CD4-positive, alpha-beta T cell treated with Interferon alpha-2 for 1 hour (primary cell): ENCODE results near the gene PTPRQ.
"Not testable (repeated sequence)": the region's sequence is repeated elsewhere in the genome, so short reads cannot be mapped to it uniquely, and the experiment has no call there.

Experiments
- DNase-seq, 2 donors: peaks; one replicate each; pipeline ENCODE4 v3.0.0-alpha.2; 2020 to 2022

PTPRQ gene

GRCh38 chr12:80659512-80660063 is 215.6 kb downstream of the PTPRQ start:
- no peak for DNase-seq

DNA sequence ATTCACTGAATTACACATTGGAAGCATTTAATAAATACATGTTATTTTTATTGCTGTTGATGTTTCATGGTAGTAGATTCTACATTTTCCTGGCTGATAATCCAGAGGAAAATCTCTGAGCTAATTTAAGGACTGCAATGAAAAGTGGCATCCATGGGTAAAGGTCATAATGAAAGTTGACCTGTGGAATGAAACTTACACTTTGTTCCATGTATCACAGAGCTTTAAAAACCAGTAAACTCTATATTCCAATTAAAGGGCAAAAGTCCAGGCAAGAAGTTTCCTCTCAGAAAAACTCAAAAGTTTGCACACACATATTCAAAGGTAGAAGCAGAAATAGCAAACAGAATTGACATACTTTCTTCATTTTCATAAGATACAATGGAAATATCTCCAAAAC is 218.6 kb downstream of the PTPRQ start:
- no peak for DNase-seq

DNA sequence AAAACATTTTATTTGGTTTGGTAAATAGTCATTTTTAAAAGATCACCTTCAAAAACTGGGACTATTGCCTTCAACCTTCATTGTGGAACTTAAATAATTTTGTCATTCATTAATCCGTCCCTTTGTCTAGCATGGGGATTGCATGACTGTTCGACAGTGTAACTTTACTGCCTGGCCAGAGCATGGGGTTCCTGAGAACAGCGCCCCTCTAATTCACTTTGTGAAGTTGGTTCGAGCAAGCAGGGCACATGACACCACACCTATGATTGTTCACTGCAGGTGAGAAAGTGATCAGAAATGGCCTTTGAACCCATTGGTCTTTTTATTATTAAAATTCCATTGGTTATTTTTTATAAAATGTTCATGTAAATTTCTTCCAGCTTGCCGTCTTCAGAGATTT is 226.2 kb downstream of the PTPRQ start:
- no peak for DNase-seq

DNA sequence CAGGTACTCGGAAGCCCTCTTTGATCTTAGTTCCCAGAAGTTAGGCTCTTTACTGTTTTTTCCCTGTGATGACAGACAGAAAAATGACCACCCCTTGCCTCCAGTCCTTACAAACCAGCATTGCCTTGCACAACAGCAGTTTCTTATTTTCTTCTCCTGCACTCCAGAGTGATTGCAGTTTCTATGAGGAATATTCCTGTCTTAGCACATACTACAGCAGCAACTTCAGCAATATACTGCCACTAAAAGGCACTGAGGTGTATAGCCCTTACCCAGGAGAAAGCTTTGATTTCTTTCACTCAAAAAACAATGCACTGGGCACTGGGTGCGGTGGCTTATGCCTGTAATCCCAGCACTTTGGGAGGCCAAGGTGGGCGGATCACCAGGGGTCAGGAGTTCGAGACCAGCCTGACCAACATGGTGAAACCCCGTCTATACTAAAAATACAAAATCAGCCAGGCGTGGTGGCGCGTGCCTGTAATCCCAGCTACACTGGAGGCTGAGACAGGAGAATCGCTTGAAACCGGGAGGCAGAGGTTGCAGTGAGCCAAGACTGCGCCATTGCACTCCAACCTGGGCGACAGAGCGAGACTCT is 232.1 kb downstream of the PTPRQ start:
- not testable (repeated sequence) for DNase-seq

DNA sequence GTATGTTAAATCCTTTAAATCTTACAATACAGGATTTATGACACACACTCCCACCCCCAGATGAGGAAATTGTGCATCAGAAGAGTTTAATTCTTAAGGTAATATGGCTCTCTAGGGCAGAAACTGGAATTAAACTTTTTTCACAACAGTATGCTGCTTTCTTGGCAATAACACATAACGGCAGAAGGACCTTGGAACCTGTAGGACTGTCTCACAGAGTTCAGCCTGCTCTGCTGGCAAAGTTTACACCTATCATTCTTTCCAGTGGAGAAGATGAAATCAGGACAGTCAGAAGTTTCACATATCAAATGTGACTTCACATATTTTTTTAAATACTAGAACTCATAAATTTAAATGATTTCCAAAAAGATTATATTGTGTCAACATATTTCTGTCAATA is 232.8 kb downstream of the PTPRQ start:
- DNase-seq: no peak

DNA sequence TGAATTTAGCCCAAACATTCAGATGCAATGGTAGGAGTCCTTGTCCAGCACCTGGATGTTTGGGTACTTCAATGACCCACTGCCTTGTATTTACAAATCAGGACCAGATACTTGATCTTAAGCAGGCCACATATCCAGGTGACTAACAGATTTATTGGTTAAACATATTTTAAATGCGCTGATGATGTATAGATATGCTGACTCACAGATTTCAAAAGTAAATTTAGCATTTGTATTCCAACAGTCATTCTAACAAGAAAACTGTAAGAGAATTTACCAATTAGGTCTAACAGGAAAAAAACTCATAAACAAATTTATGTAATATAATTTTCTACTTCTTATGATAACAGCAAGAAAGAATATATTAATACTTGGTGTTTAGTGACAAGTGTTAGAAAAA is 234.0 kb downstream of the PTPRQ start:
- no peak for DNase-seq

- no peak for DNase-seq
These were observed 235.5 kb downstream of the PTPRQ start for GRCh38 chr12:80679346-80680131.

GRCh38 chr12:80681287-80681686 is 237.3 kb downstream of the PTPRQ start:
- DNase-seq: no peak

GRCh38 chr12:80681786-80682185 is 237.8 kb downstream of the PTPRQ start:
- DNase-seq: no peak

- DNase-seq: no peak
These were observed 240.1 kb downstream of the PTPRQ start for GRCh38 chr12:80684077-80684495.

DNA sequence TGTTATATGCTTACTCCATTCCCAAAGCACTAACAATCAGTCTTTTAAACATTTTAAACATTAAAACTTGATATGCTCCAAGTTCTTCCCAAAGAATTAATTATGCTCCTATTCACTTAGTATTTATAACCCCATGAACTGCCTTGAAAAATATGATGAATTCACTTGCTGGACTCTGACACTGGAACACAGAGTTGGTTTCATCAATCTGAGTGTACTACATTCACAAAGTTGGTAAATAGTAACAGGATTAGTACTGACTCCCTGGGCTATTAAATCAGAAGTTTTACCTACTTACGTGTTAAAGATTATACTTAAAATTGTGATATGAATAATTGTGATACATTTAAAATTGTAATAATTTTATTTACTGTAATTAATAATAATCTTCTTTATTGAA is 246.1 kb downstream of the PTPRQ start:
- DNase-seq: no peak

DNA sequence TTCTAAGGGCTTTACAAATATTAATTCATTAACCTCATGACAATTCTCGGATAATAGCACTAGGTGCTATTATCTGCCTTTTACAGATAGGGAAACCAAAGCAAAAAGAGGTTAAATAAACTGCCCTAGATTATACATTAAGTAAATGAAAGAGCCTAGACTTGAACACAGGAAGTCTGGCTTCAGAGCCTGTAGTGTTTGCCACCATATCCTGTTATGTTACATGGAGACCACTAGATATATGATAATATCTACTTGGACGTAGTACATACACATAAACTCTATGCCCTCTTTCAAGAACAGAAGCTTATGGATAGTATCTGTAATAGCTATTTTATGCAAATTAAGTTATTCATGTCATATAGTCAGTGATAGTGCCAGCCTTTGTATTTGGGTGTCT is 246.5 kb downstream of the PTPRQ start:
- no peak for DNase-seq

DNA sequence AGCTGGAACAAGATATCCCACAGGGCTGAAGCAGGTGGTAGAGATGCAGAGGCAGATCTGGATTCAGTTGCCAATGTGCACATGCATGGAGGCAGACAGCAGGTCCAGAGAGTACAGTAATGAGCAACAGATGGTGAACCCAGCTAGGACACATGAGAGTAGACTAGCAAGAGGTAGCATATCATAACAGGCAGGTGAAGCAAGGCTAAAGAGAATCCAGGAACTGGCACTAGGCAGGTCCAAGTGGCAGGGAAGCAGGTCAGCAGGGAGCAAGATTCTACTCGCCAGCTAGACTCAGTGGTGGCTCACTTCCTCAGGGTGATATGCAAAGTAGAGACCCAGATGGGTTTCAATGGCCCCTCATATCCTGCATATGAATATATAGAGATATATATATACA is 248.1 kb downstream of the PTPRQ start:
- DNase-seq: no peak

DNA sequence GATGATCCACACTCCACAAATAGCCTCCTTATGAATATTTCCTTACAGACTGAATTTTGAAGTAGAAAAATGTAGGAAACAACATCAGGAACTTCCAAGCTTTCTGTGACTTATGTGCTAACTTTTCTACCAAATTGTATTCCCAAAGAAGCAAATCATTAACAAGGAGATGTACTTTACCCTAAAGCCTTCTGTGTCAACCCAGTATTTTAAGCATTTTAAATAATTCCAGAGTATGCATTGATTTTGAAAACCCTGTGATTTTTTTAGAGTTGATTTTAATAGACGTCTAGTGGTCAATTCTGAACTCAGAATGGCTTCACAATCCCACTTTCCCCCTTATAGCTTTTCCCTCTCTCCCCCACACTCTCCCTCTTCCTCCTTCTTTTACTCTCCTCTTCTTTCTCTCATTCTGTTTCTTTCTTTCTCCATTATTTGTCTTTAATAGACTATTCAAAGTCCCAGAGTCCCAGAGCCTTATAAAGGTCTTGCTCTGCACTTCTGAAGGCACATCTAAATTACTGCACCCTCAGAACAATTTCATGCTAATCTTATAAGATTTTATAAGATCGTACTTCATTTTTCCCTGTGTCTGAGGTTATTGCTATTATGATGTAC is 253.3 kb downstream of the PTPRQ start:
- DNase-seq: no peak

- DNase-seq: no peak
These were observed 254.2 kb downstream of the PTPRQ start for GRCh38 chr12:80698256-80698655.

- no peak for DNase-seq
These were observed 255.0 kb downstream of the PTPRQ start for GRCh38 chr12:80698847-80699542.

DNA sequence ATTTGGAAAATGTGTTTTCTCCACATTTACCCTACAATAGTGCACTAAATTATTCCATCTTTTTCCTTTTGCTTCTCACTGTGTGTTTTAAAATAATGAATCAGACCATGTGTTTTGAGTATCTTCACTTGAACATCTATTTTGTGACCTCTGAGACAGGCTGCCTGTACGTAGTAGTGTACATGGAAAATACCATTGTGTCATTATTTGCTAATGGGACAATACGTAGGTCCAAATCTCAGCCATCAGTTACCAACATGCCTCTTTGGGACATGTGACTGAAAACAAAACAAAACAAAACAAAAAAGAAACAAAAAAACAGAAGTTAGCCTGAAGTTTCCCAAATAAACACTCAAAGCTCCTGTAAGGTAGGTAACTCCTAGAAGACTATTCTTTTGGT is 256.3 kb downstream of the PTPRQ start:
- DNase-seq: no peak

DNA sequence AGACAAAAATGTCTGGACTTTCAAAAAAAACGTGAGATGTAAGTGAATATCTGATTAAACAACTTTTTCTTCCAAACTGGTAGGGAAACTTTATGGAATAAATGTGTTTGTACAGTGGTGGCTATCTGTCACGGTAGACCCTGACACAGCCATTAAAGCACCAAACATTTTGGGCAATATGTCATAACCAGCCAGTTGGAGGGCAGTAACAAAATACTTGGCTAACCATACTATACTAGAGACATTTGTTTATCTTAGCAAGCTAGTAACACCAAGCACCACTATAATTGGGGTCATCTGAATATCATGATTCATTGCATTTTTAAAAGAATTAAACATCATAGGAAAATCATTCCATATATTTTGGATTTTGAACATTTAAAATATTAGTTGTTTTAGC is 257.4 kb downstream of the PTPRQ start:
- DNase-seq: no peak

- no peak for DNase-seq
These were observed 259.1 kb downstream of the PTPRQ start for GRCh38 chr12:80702889-80703805.

GRCh38 chr12:80704420-80704819 is 260.4 kb downstream of the PTPRQ start:
- DNase-seq: no peak

- no peak for DNase-seq
These were observed 263.2 kb downstream of the PTPRQ start, which contains the start of gene MYF6 for GRCh38 chr12:80707126-80707829. MYF6 (plus strand) TSS chr12:80707634; CDS start chr12:80707720, 86 bp downstream.
